ENCODE results near the gene RALBP1. TPM values are rescaled to one million over a fixed set of nuclear protein-coding genes. Genes with fewer than 3 reads are reported as not detected.

The RALBP1 gene
- total RNA-seq, 2 donors from 2014 or later: 59.1 to 64.9 TPM

DNA sequence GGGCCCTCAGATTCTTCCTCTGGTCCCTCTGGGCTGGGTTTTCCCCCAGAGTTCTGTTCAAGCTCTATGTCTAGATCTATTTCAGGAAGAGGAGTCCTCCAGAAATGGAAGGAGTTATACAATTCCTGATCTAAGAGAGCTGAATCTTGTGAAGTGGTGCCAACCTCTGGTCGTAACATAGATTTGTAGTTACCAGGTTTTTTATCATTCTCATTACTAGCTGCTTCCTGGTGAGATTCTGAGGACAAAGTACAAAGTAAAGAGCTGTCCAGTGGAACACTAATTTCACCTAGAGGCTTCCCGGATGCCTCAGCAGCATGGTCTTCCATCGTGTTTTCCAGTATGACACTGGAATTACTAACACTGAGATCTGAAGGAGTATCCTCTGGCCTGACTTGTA, 94.9 kb downstream of the RALBP1 start:
- peak; percentile 30 for DNase-seq
- H3K27me3 ChIP-seq: no peaks in the 10 kb centered on the region
- no peak for TF ChIP-seq CTCF (IDR thresholded peaks at IDR 0.05)
- peak overlapping the region; percentile 64 for H3K27ac ChIP-seq
- no peaks in the 10 kb centered on the region for H3K9me3 ChIP-seq
- H3K4me3 ChIP-seq: no peak overlapping the region
- no peak overlapping the region for H3K9ac ChIP-seq (ENCODE audit: low read depth in 2 of 2, low read length in 2 of 2)
- intact Hi-C loops (cut with DNase I): loop anchor here (10.0 kb wide), 1 partner anchor 145 kb away; no protein-coding TSS in a partner anchor
- no peaks in the 10 kb centered on the region for H3K36me3 ChIP-seq
- H3K4me1 ChIP-seq: no peaks in the 10 kb centered on the region

GRCh38 chr18:9571546-9571945, 96.2 kb downstream of the RALBP1 start:
- no peak for DNase-seq
- intact Hi-C loops (cut with DNase I): loop anchor here (10.0 kb wide), 1 partner anchor 143 kb away; no protein-coding TSS in a partner anchor
- H3K27me3 ChIP-seq: no peaks in the 10 kb centered on the region
- H3K4me1 ChIP-seq: no peaks in the 10 kb centered on the region
- H3K4me3 ChIP-seq: no peak overlapping the region
- no peak overlapping the region for H3K27ac ChIP-seq
- H3K9ac ChIP-seq (ENCODE audit: low read depth in 2 of 2, low read length in 2 of 2): no peak overlapping the region
- no peaks in the 10 kb centered on the region for H3K9me3 ChIP-seq
- H3K36me3 ChIP-seq: no peaks in the 10 kb centered on the region
- no peak for TF ChIP-seq CTCF (IDR thresholded peaks at IDR 0.05)

DNA sequence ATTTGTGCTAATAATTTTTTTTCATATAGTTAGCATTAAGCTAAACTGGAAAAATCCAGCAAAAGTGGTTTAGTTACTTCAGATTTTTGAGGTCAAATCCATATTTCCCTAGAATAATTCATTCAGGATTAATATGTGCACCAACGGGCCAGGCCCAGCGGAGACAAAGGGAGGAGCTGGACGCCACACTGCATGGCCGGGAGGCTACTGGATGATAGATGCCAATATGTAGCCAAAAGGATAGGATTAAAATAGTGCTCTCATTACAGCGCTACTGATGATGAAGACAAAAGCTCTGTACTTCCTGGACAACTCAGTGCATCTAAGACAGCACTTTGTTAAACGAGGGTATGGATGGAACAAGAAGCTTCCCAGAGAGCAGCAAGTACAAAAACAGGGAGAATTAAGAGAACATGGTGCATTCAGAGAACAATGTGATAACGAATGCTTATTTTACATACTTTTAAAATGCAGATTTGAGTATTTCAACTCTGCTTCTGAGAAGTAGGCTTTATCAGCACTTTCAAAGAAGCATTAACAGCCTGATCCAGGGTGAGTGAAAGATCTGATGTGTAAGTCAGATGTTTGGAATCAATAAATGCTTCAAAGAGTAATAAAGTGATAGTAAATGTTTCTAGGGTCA, 99.3 kb downstream of the RALBP1 start:
- Histone ChIP-seq H3K9me3 (no peaks in the 10 kb centered on the region), H3K27ac (no peak overlapping the region), H3K36me3 (no peaks in the 10 kb centered on the region), H3K4me1 (no peaks in the 10 kb centered on the region), H3K4me3 (no peak overlapping the region), H3K27me3 (no peaks in the 10 kb centered on the region), H3K9ac (ENCODE audit: low read depth in 2 of 2, low read length in 2 of 2) (no peak overlapping the region)
- intact Hi-C loops (cut with DNase I): loop anchor here (5.0 to 10.0 kb wide), 2 partner anchors 38 to 140 kb away; partner anchors contain the start of gene PPP4R1
- no peak for TF ChIP-seq CTCF (IDR thresholded peaks at IDR 0.05)
- DNase-seq: no peak

GRCh38 chr18:9575558-9575957, 100.2 kb downstream of the RALBP1 start:
- peak; percentile 86 for DNase-seq
- intact Hi-C loops (cut with DNase I): loop anchor here (5.0 to 10.0 kb wide), 2 partner anchors 37 to 139 kb away; partner anchors contain the start of gene PPP4R1
- Histone ChIP-seq H3K36me3 (no peaks in the 10 kb centered on the region), H3K4me3 (no peak overlapping the region), H3K4me1 (no peaks in the 10 kb centered on the region), H3K27ac (no peak overlapping the region), H3K9ac (ENCODE audit: low read depth in 2 of 2, low read length in 2 of 2) (no peak overlapping the region), H3K9me3 (no peaks in the 10 kb centered on the region), H3K27me3 (no peaks in the 10 kb centered on the region)
- TF ChIP-seq CTCF (IDR thresholded peaks at IDR 0.05): peak; percentile 84

GRCh38 chr18:9577361-9577760, 102.0 kb downstream of the RALBP1 start:
- H3K4me1 ChIP-seq: no peaks in the 10 kb centered on the region
- H3K27ac ChIP-seq: no peak overlapping the region
- H3K4me3 ChIP-seq: no peak overlapping the region
- no peaks in the 10 kb centered on the region for H3K9me3 ChIP-seq
- no peak for DNase-seq
- intact Hi-C loops (cut with DNase I): loop anchor here (5.0 to 10.0 kb wide), 2 partner anchors 35 to 137 kb away; partner anchors contain the start of gene PPP4R1
- TF ChIP-seq CTCF (IDR thresholded peaks at IDR 0.05): no peak
- H3K27me3 ChIP-seq: no peaks in the 10 kb centered on the region
- no peak overlapping the region for H3K9ac ChIP-seq (ENCODE audit: low read depth in 2 of 2, low read length in 2 of 2)
- H3K36me3 ChIP-seq: no peaks in the 10 kb centered on the region
